LNCaP clone FGC (cell line): ENCODE measurements around the gene VENTX.

Experiments
- DNase-seq: peaks from one replicate; pipeline ENCODE4 v3.0.0-alpha.2; 2011; ENCODE audit warnings: low read depth
- H3K4me3 ChIP-seq: 2 replicates; pipeline ENCODE4 v1.5.1; 2011; ENCODE audit warnings: mild to moderate bottlenecking, low read depth, low read length, control low read depth
- CTCF ChIP-seq: IDR thresholded peaks from 2 replicates; pipeline ENCODE4 v1.5.1; 2012; ENCODE audit warnings: mild to moderate bottlenecking; ENCODE audit not compliant: control insufficient read depth, insufficient read depth; ENCODE audit errors: extremely low read depth

The VENTX gene

GRCh38 chr10:133242611-133243356 lies 5.1 kb downstream of the VENTX start:
- TF ChIP-seq CTCF, result no peak
- DNase-seq, result no peak

GRCh38 chr10:133243593-133243992 lies 5.9 kb downstream of the VENTX start:
- TF ChIP-seq CTCF, result no peak
- DNase-seq, result no peak
- no peak overlapping the region for H3K4me3 ChIP-seq

More at GRCh38 chr10:133242611-133243356, 5.1 kb downstream of the VENTX start:
- H3K4me3 ChIP-seq, result no peak overlapping the region

GRCh38 chr10:133245439-133246235 lies 8.0 kb downstream of the VENTX start:
- no peak overlapping the region for H3K4me3 ChIP-seq
- no peak for TF ChIP-seq CTCF
- no peak for DNase-seq

- TF ChIP-seq CTCF, result no peak
- DNase-seq, result no peak
- no peak overlapping the region for H3K4me3 ChIP-seq
Observed at GRCh38 chr10:133246236-133246626, 8.6 kb downstream of the VENTX start.

GRCh38 chr10:133247681-133248333 lies 10.2 kb downstream of the VENTX start:
- no peak overlapping the region for H3K4me3 ChIP-seq
- no peak for DNase-seq
- no peak for TF ChIP-seq CTCF

GRCh38 chr10:133248334-133248715 lies 10.7 kb downstream of the VENTX start:
- no peak overlapping the region for H3K4me3 ChIP-seq
- no peak for DNase-seq
- TF ChIP-seq CTCF, result no peak
